ENCODE measurements around the gene ATL2. TPM values are rescaled to one million over a fixed set of nuclear protein-coding genes. Genes with fewer than 3 reads are reported as not detected.

Gene ATL2
- polyA plus RNA-seq, 3 donors: 7.8 to 28.3 (median 10.8) TPM

- Mint-ChIP-seq H3K27me3 (ENCODE audit: low read depth in 3 of 3) (no peaks in the 10 kb centered on the region), H3K4me3 (no peak overlapping the region), H3K9me3 (no peaks in the 10 kb centered on the region), H3K36me3 (peaks cover 11 to 23% of the 10 kb centered on the region in 2 donors), H3K27ac (peak overlapping the region in 2 of 7 donors; percentile 0 to 41), H3K4me1 (peaks cover 9% of the 10 kb centered on the region)
- no peak for DNase-seq
- intact Hi-C loops (cut with micrococcal nuclease): no loop called here
- Histone ChIP-seq H3K36me3 (replicated peaks in 1 of 2; ENCODE audit: control insufficient read depth in 1 of 2, insufficient read depth in 2 of 2, low read length in 2 of 2) (peaks cover 5 to 27% of the 10 kb centered on the region in 2 donors), H3K9me3 (replicated peaks in 1 of 2; ENCODE audit: control insufficient read depth in 1 of 2, insufficient read depth in 1 of 2, low read length in 2 of 2) (no peaks in the 10 kb centered on the region), H3K9ac (ENCODE audit: insufficient read depth, low read length, poor library complexity, severe bottlenecking) (no peak overlapping the region), H3K79me2 (ENCODE audit: insufficient read depth, low read length) (peaks cover 85% of the 10 kb centered on the region), H3K4me3 (replicated peaks in 1 of 3; ENCODE audit: low read depth in 2 of 3, low read length in 3 of 3) (no peak overlapping the region), H2AFZ (ENCODE audit: insufficient read depth, low read depth, low read length, poor library complexity, severe bottlenecking) (no peak overlapping the region), H4K20me1 (ENCODE audit: insufficient read depth, low read length) (peaks cover 11% of the 10 kb centered on the region), H3K27ac (ENCODE audit: low read depth in 1 of 2, low read length in 2 of 2) (peak overlapping the region in 1 of 2 donors; percentile 11), H3K27me3 (ENCODE audit: control insufficient read depth in 2 of 2, insufficient read depth in 2 of 2, low read length in 2 of 2) (no peaks in the 10 kb centered on the region), H3K4me1 (ENCODE audit: control insufficient read depth in 1 of 2, insufficient read depth in 2 of 2, low read length in 2 of 2) (no peaks in the 10 kb centered on the region), H3K4me2 (replicated peaks; ENCODE audit: extremely low read depth, low read length, poor library complexity, severe bottlenecking) (no peak overlapping the region)
- no peak for TF ChIP-seq CTCF (IDR thresholded peaks at IDR 0.05)
These were observed 24.7 kb downstream of the ATL2 start for GRCh38 chr2:38352336-38352735.

GRCh38 chr2:38345323-38346038 is 31.6 kb downstream of the ATL2 start:
- H3K4me3 ChIP-seq (replicated peaks in 1 of 3; ENCODE audit: low read depth in 2 of 3, low read length in 3 of 3): no peak overlapping the region
- peaks cover 0 to 3% of the 10 kb centered on the region in 2 donors for H3K9me3 ChIP-seq (replicated peaks in 1 of 2; ENCODE audit: control insufficient read depth in 1 of 2, insufficient read depth in 1 of 2, low read length in 2 of 2)
- Mint-ChIP-seq H3K4me1 (no peaks in the 10 kb centered on the region), H3K9me3 (peaks cover 0 to 6% (median 5%) of the 10 kb centered on the region in 7 donors), H3K4me3 (no peak overlapping the region), H3K36me3 (peaks cover 30 to 40% of the 10 kb centered on the region in 2 donors), H3K27ac (no peak overlapping the region), H3K27me3 (ENCODE audit: low read depth in 3 of 3) (no peaks in the 10 kb centered on the region)
- no peaks in the 10 kb centered on the region for H3K27me3 ChIP-seq (ENCODE audit: control insufficient read depth in 2 of 2, insufficient read depth in 2 of 2, low read length in 2 of 2)
- no peaks in the 10 kb centered on the region for H3K4me1 ChIP-seq (ENCODE audit: control insufficient read depth in 1 of 2, insufficient read depth in 2 of 2, low read length in 2 of 2)
- no peak overlapping the region for H3K4me2 ChIP-seq (replicated peaks; ENCODE audit: extremely low read depth, low read length, poor library complexity, severe bottlenecking)
- no peak overlapping the region for H3K9ac ChIP-seq (ENCODE audit: insufficient read depth, low read length, poor library complexity, severe bottlenecking)
- H3K79me2 ChIP-seq (ENCODE audit: insufficient read depth, low read length): peaks cover 50% of the 10 kb centered on the region
- 93% methylated on average over 2 of the region's 5 CpGs for WGBS (ENCODE audit: insufficient coverage)
- no peak for DNase-seq
- peaks cover 14% of the 10 kb centered on the region for H4K20me1 ChIP-seq (ENCODE audit: insufficient read depth, low read length)
- H3K27ac ChIP-seq (ENCODE audit: low read depth in 1 of 2, low read length in 2 of 2): no peak overlapping the region
- intact Hi-C loops (cut with micrococcal nuclease): no loop called here
- peaks cover 35 to 59% of the 10 kb centered on the region in 2 donors for H3K36me3 ChIP-seq (replicated peaks in 1 of 2; ENCODE audit: control insufficient read depth in 1 of 2, insufficient read depth in 2 of 2, low read length in 2 of 2)
- no peak for TF ChIP-seq CTCF (IDR thresholded peaks at IDR 0.05)
- H2AFZ ChIP-seq (ENCODE audit: insufficient read depth, low read depth, low read length, poor library complexity, severe bottlenecking): no peak overlapping the region
